ENCODE measurements around the gene GALM. TPM values are rescaled to one million over a fixed set of nuclear protein-coding genes. Genes with fewer than 3 reads are reported as not detected.

GALM gene
- total and polyA plus RNA-seq, 2 donors (not counting 3 experiments of a cell fraction or from before 2014, with no cell fraction given): 4.8 to 6.1 TPM

- ChIA-PET POLR2A (no interaction called here), CTCF (interaction anchor here (1.2 to 1.6 kb wide), 2 partner anchors 19 to 37 kb away, joined by 3 to 4 read pairs; no protein-coding TSS in a partner anchor)
- Histone ChIP-seq H4K20me1 (replicated peaks; ENCODE audit: control insufficient read depth, extremely low read depth, insufficient read depth, low read length) (no peaks in the 10 kb centered on the region), H2AFZ (ENCODE audit: low read depth, low read length) (no peak overlapping the region), H3K9ac (replicated peaks; ENCODE audit: extremely low read depth, insufficient read depth, low read length) (no peak overlapping the region), H3K36me3 (ENCODE audit: control insufficient read depth in 2 of 2, extremely low read depth in 1 of 2, insufficient read depth in 2 of 2, low read length in 2 of 2) (peaks cover 0 to 2% of the 10 kb centered on the region in 2 experiments), H3K9me3 (replicated peaks; ENCODE audit: control insufficient read depth, insufficient read depth, low read length) (no peaks in the 10 kb centered on the region), H3K9me1 (replicated peaks; ENCODE audit: control insufficient read depth, extremely low read depth, insufficient read depth, low read length) (no peaks in the 10 kb centered on the region), H3K4me2 (ENCODE audit: insufficient read depth, low read length) (no peak overlapping the region), H3K4me1 (ENCODE audit: control insufficient read depth, extremely low read depth, insufficient read depth, low read length) (peaks cover 3% of the 10 kb centered on the region), H3K79me2 (ENCODE audit: control insufficient read depth, insufficient read depth, low read length) (no peaks in the 10 kb centered on the region), H3K27me3 (ENCODE audit: control insufficient read depth in 2 of 2, insufficient read depth in 2 of 2, low read length in 2 of 2) (no peaks in the 10 kb centered on the region), H3K4me3 (replicated peaks in 1 of 3; ENCODE audit: insufficient read depth in 1 of 3, low read depth in 1 of 3, low read length in 3 of 3) (no peak overlapping the region), H3K27ac (ENCODE audit: insufficient read depth, low read depth, low read length) (no peak overlapping the region)
- DNase-seq (ENCODE audit: low read depth, low spot score) (no peak), FAIRE-seq (no peak)
- dilution Hi-C loops (cut with MboI; ENCODE audit: extremely low pct_ligation_motif_present, low sequenced_read_pairs): no loop called here
- no TSS peak for BruUV-seq (replicated peaks)
- intact Hi-C loops (cut with micrococcal nuclease): no loop called here
- no peak for TF ChIP-seq JUN (IDR thresholded peaks at IDR 0.05; ENCODE audit: borderline replicate concordance, insufficient read depth, insufficient read length, low read depth)
- TF ChIP-seq GATA2 (IDR thresholded peaks at IDR 0.05; ENCODE audit: insufficient read depth, insufficient read length, low read depth, low read length): no peak
- no peak for TF ChIP-seq EZH2 (IDR thresholded peaks at IDR 0.05; ENCODE audit: borderline replicate concordance, low read depth, low read length, severe bottlenecking)
- TF ChIP-seq POLR2A (IDR thresholded peaks at IDR 0.05; ENCODE audit: low read depth, low read length): no peak
- no peak for TF ChIP-seq POLR2AphosphoS5 (IDR thresholded peaks at IDR 0.05; ENCODE audit: insufficient read depth, low read depth, low read length)
- no peak for TF ChIP-seq MYC (IDR thresholded peaks at IDR 0.05; ENCODE audit: low read depth, low read length)
- no peak for TF ChIP-seq CTCF (IDR thresholded peaks at IDR 0.05; ENCODE audit: extremely low read depth in 1 of 2, insufficient read depth in 1 of 2, low read depth in 1 of 2, low read length in 2 of 2)
- no peak for TF ChIP-seq FOS (IDR thresholded peaks at IDR 0.05; ENCODE audit: borderline replicate concordance, insufficient read depth, low read length)
- TF ChIP-seq MAX (IDR thresholded peaks at IDR 0.05; ENCODE audit: insufficient read depth, insufficient read length): no peak
Measured at GRCh38 chr2:38671303-38671702, 5.4 kb downstream of the GALM start.

All from endothelial cell of umbilical vein (primary cell).